Neural crest cell (in vitro differentiated cells): ENCODE results near the gene TIMP3. TPM values are rescaled to one million over a fixed set of nuclear protein-coding genes. Genes with fewer than 3 reads are reported as not detected.

Experiments used
- DNase-seq: peaks from one replicate; pipeline ENCODE4 v3.0.0; 2021; ENCODE audit warnings: low read depth, mixed read lengths, low spot score
- H3K27ac Mint-ChIP-seq: one replicate; pipeline ENCODE4 v1.8.0; 2021; ENCODE audit warnings: mild to moderate bottlenecking, mixed read lengths; ENCODE audit not compliant: unreplicated experiment
- H3K27me3 Mint-ChIP-seq: 2 replicates; pipeline ENCODE4 v1.8.0; 2021; ENCODE audit warnings: low read depth, mild to moderate bottlenecking, mixed read lengths
- H3K36me3 Mint-ChIP-seq: 2 replicates; pipeline ENCODE4 v1.8.0; 2021; ENCODE audit warnings: low read depth, mild to moderate bottlenecking, mixed read lengths
- H3K4me1 Mint-ChIP-seq: 2 replicates; pipeline ENCODE4 v1.8.0; 2021; ENCODE audit warnings: mixed read lengths
- H3K4me3 Mint-ChIP-seq: one replicate; pipeline ENCODE4 v1.8.0; 2021; ENCODE audit warnings: mild to moderate bottlenecking, mixed read lengths
- H3K9me3 Mint-ChIP-seq: 2 replicates; pipeline ENCODE4 v1.8.0; 2021; ENCODE audit warnings: mixed read lengths
- CTCF ChIP-seq: fragments of 200-600 bp; sonication (generic); conservative IDR thresholded peaks from 2 replicates; pipeline ENCODE4 v1.5.0; 2021; ENCODE audit warnings: antibody characterized with exemption, mild to moderate bottlenecking
- total RNA-seq: library from RNA; stranded (reverse); gene quantifications from 2 replicates; pipeline ENCODE4 v1.2.1, GENCODE V29; 2021

TIMP3 gene
- total RNA-seq, 1 donor from 2014 or later: 21.6 TPM

GRCh38 chr22:32765132-32765618 lies 36.3 kb upstream of the TIMP3 start:
- H3K9me3 Mint-ChIP-seq: no peaks in the 10 kb centered on the region
- peak overlapping the region; percentile 75 for H3K4me3 Mint-ChIP-seq
- no peaks in the 10 kb centered on the region for H3K27me3 Mint-ChIP-seq
- TF ChIP-seq CTCF: no peak
- peaks cover 40% of the 10 kb centered on the region for H3K4me1 Mint-ChIP-seq
- no peak for DNase-seq
- peak overlapping the region; percentile 88 for H3K27ac Mint-ChIP-seq
- H3K36me3 Mint-ChIP-seq: peaks cover 3% of the 10 kb centered on the region

DNA sequence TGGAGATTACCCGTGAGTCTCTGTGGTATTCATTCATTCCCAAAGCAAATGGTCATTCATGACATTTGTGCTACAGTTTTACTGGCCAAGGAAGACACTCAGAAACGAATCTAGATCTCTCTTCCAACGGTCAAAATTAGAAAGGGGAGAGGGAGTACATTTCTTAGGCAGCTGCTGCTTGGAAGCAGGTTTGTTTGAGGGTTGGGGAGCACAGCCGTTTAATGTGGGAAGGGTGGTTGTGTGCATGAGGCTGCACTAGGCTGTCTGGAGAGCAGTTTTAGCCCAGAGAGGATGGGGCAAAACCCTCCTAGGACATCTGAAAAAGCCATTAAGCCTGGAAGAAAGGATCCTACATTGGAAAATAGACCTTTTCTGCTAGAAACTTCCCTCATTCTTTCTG lies 29.7 kb upstream of the TIMP3 start:
- no peak for DNase-seq
- Mint-ChIP-seq H3K4me1 (peaks cover 7% of the 10 kb centered on the region), H3K27me3 (no peaks in the 10 kb centered on the region), H3K4me3 (no peak overlapping the region), H3K9me3 (peaks cover 5% of the 10 kb centered on the region), H3K36me3 (peaks cover 6% of the 10 kb centered on the region), H3K27ac (peak overlapping the region; percentile 32)
- TF ChIP-seq CTCF: no peak

GRCh38 chr22:32775957-32776356 lies 25.5 kb upstream of the TIMP3 start:
- no peak for DNase-seq
- TF ChIP-seq CTCF: peak; percentile 54
- Mint-ChIP-seq H3K4me3 (no peak overlapping the region), H3K9me3 (peaks cover 5% of the 10 kb centered on the region), H3K4me1 (peaks cover 13% of the 10 kb centered on the region), H3K27ac (peak overlapping the region; percentile 85), H3K36me3 (peaks cover 6% of the 10 kb centered on the region), H3K27me3 (no peaks in the 10 kb centered on the region)

GRCh38 chr22:32776397-32776796 lies 25.1 kb upstream of the TIMP3 start:
- Mint-ChIP-seq H3K4me3 (no peak overlapping the region), H3K27me3 (no peaks in the 10 kb centered on the region), H3K36me3 (peaks cover 6% of the 10 kb centered on the region), H3K27ac (peak overlapping the region; percentile 85), H3K9me3 (peaks cover 5% of the 10 kb centered on the region), H3K4me1 (peaks cover 13% of the 10 kb centered on the region)
- TF ChIP-seq CTCF: no peak
- no peak for DNase-seq

GRCh38 chr22:32776802-32777201 lies 24.7 kb upstream of the TIMP3 start:
- H3K27me3 Mint-ChIP-seq: no peaks in the 10 kb centered on the region
- H3K27ac Mint-ChIP-seq: no peak overlapping the region
- peaks cover 13% of the 10 kb centered on the region for H3K4me1 Mint-ChIP-seq
- peaks cover 5% of the 10 kb centered on the region for H3K9me3 Mint-ChIP-seq
- no peak overlapping the region for H3K4me3 Mint-ChIP-seq
- no peak for TF ChIP-seq CTCF
- peaks cover 6% of the 10 kb centered on the region for H3K36me3 Mint-ChIP-seq
- no peak for DNase-seq
